ENCODE results near the gene CYFIP2. TPM values are rescaled to one million over a fixed set of nuclear protein-coding genes. Genes with fewer than 3 reads are reported as not detected.
A peak's percentile ranks its signal among the peaks of the same experiment; 100 is the strongest.

Gene CYFIP2
- total RNA-seq, 1 experiment from 2014 or later = 45.1 TPM

DNA sequence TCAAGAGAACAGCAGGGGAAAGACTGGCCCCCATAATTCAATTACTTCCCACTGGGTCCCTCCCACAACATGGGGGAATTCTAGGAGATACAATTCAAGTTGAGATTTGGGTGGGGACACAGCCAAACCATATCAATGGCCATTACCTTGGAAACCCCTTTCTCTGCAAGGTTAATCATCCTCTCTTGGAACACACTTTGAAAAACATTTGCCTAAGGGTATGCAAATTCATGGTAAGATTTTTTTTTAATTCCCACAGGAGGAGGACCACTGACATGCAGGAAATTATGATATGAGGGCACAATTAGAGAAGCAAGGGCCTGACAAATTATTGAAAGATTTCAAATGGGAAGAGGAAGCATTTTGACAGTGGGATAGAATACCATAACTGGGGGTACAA lies 132.4 kb downstream of the CYFIP2 start (continued):
- TF ChIP-seq, protein P1, sequence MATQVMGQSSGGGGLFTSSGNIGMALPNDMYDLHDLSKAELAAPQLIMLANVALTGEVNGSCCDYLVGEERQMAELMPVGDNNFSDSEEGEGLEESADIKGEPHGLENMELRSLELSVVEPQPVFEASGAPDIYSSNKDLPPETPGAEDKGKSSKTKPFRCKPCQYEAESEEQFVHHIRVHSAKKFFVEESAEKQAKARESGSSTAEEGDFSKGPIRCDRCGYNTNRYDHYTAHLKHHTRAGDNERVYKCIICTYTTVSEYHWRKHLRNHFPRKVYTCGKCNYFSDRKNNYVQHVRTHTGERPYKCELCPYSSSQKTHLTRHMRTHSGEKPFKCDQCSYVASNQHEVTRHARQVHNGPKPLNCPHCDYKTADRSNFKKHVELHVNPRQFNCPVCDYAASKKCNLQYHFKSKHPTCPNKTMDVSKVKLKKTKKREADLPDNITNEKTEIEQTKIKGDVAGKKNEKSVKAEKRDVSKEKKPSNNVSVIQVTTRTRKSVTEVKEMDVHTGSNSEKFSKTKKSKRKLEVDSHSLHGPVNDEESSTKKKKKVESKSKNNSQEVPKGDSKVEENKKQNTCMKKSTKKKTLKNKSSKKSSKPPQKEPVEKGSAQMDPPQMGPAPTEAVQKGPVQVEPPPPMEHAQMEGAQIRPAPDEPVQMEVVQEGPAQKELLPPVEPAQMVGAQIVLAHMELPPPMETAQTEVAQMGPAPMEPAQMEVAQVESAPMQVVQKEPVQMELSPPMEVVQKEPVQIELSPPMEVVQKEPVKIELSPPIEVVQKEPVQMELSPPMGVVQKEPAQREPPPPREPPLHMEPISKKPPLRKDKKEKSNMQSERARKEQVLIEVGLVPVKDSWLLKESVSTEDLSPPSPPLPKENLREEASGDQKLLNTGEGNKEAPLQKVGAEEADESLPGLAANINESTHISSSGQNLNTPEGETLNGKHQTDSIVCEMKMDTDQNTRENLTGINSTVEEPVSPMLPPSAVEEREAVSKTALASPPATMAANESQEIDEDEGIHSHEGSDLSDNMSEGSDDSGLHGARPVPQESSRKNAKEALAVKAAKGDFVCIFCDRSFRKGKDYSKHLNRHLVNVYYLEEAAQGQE (IDR thresholded peaks at IDR 0.05; ENCODE audit: low read depth) = no peak
- no peak for TF ChIP-seq JUND (IDR thresholded peaks at IDR 0.05)
- TF ChIP-seq EGR1 (IDR thresholded peaks at IDR 0.05; ENCODE audit: low read depth) = no peak
- TF ChIP-seq POLR2AphosphoS5 (IDR thresholded peaks at IDR 0.05; ENCODE audit: low read depth, low read length) = no peak
- TF ChIP-seq EZH2phosphoT487 (IDR thresholded peaks at IDR 0.05; ENCODE audit: borderline replicate concordance) = no peak

DNA sequence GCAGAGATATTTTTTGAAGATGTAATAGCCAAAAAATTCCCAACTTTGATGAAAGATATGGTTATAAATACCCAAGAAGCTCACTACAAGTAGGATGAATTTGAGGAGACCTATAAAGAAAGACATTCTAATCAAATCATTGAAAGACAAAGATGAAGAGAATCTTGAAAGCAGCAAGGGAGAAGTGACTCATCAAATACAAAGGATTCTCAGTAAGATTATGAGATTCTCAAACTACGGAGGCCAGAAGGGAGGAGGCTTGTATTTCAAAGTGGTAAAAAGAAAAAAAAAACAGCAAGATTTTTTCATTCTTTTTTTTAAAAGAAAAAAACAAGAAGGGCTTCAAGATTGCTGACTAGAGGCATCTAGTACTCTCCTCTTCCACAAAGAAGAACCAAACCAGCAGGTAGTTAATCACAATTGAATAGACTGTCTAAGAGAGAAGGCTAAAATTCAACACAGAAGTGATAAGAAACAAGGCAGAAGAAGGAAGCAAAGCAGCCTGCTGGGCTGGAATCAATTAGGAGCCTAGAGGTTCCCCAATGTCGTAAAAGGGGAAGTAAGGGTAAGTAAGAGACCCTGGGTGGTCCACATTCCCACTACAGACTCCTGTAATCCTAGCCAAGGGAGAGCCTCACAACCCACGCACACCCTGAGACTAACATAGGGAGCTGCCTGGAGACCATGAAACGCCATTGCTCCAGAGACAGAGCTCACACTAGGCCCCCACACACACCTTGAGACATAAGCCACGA lies 135.0 kb downstream of the CYFIP2 start:
- H2AFZ ChIP-seq (ENCODE audit: low read depth, low read length, poor library complexity, severe bottlenecking) = no peak overlapping the region
- TF ChIP-seq, protein P2, sequence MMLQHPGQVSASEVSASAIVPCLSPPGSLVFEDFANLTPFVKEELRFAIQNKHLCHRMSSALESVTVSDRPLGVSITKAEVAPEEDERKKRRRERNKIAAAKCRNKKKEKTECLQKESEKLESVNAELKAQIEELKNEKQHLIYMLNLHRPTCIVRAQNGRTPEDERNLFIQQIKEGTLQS (IDR thresholded peaks at IDR 0.05) = no peak
- TF ChIP-seq EGR1 (IDR thresholded peaks at IDR 0.05; ENCODE audit: low read depth) (no peak), SIN3A (IDR thresholded peaks at IDR 0.05; ENCODE audit: low read depth) (no peak), YY1 (IDR thresholded peaks at IDR 0.05; ENCODE audit: extremely low read depth, insufficient replicate concordance, low read depth, low read length) (no peak), ZFX (IDR thresholded peaks at IDR 0.05) (no peak), ZNF274 (IDR thresholded peaks at IDR 0.05; ENCODE audit: low read depth, low read length) (no peak), SP1 (IDR thresholded peaks at IDR 0.05; ENCODE audit: low read depth) (no peak), CEBPB (IDR thresholded peaks at IDR 0.05; ENCODE audit: low read depth) (no peak)
- TF ChIP-seq, protein P3, sequence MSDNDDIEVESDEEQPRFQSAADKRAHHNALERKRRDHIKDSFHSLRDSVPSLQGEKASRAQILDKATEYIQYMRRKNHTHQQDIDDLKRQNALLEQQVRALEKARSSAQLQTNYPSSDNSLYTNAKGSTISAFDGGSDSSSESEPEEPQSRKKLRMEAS (IDR thresholded peaks at IDR 0.05) = no peak
- TF ChIP-seq, protein P4, sequence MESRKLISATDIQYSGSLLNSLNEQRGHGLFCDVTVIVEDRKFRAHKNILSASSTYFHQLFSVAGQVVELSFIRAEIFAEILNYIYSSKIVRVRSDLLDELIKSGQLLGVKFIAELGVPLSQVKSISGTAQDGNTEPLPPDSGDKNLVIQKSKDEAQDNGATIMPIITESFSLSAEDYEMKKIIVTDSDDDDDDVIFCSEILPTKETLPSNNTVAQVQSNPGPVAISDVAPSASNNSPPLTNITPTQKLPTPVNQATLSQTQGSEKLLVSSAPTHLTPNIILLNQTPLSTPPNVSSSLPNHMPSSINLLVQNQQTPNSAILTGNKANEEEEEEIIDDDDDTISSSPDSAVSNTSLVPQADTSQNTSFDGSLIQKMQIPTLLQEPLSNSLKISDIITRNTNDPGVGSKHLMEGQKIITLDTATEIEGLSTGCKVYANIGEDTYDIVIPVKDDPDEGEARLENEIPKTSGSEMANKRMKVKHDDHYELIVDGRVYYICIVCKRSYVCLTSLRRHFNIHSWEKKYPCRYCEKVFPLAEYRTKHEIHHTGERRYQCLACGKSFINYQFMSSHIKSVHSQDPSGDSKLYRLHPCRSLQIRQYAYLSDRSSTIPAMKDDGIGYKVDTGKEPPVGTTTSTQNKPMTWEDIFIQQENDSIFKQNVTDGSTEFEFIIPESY (IDR thresholded peaks at IDR 0.05; ENCODE audit: extremely low read depth, insufficient replicate concordance, low read length) = no peak
- TF ChIP-seq, protein P5, sequence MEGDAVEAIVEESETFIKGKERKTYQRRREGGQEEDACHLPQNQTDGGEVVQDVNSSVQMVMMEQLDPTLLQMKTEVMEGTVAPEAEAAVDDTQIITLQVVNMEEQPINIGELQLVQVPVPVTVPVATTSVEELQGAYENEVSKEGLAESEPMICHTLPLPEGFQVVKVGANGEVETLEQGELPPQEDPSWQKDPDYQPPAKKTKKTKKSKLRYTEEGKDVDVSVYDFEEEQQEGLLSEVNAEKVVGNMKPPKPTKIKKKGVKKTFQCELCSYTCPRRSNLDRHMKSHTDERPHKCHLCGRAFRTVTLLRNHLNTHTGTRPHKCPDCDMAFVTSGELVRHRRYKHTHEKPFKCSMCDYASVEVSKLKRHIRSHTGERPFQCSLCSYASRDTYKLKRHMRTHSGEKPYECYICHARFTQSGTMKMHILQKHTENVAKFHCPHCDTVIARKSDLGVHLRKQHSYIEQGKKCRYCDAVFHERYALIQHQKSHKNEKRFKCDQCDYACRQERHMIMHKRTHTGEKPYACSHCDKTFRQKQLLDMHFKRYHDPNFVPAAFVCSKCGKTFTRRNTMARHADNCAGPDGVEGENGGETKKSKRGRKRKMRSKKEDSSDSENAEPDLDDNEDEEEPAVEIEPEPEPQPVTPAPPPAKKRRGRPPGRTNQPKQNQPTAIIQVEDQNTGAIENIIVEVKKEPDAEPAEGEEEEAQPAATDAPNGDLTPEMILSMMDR (IDR thresholded peaks at IDR 0.05 in 2 of 3, conservative IDR thresholded peaks at IDR 0.05 in 1 of 3; ENCODE audit: borderline replicate concordance in 1 of 3, insufficient read depth in 1 of 3, low read depth in 2 of 3, low read length in 2 of 3) = no peak

More for the DNA sequence above, 135.0 kb downstream of the CYFIP2 start:
- Histone ChIP-seq H3K9me3 (ENCODE audit: control insufficient read depth in 1 of 2, insufficient read depth in 1 of 2, low read depth in 1 of 2, low read length in 2 of 2) (no peaks in the 10 kb centered on the region), H3K27me3 (ENCODE audit: insufficient read depth, low read length) (no peaks in the 10 kb centered on the region), H3K9me2 (ENCODE audit: insufficient read depth) (no peaks in the 10 kb centered on the region), H3K79me2 (ENCODE audit: insufficient read depth, low read length) (no peaks in the 10 kb centered on the region), H3K36me3 (ENCODE audit: control insufficient read depth in 1 of 2, insufficient read depth in 2 of 2, low read length in 2 of 2) (no peaks in the 10 kb centered on the region), H3K4me1 (ENCODE audit: control insufficient read depth in 1 of 2, insufficient read depth in 2 of 2, low read length in 2 of 2) (peaks cover 0 to 10% of the 10 kb centered on the region in 2 experiments; a peak in 1 of 4 replicates), H3K4me3 (replicated peaks in 1 of 2; ENCODE audit: low read depth in 1 of 2, low read length in 2 of 2) (no peak overlapping the region), H3K27ac (ENCODE audit: low read depth, low read length) (no peak overlapping the region), H4K20me1 (ENCODE audit: insufficient read depth) (no peaks in the 10 kb centered on the region), H3K4me2 (ENCODE audit: low read length) (0 out of 2 replicates have a peak overlapping the region, but pooled peaks have one; percentile 0), H3K9ac (ENCODE audit: low read length) (no peak overlapping the region)
- ChIA-PET CTCF (no interaction called here), RAD21 (ENCODE audit: low non-redundant PET in 1 of 2, low total read pairs in 2 of 2, uncharacterized antibody in 2 of 2, unreplicated experiment in 2 of 2) (no interaction called here), POLR2A (no interaction called here)
- ATAC-seq = no peak
- no peak for DNase-seq (ENCODE audit: low read depth, low spot score)
- no TSS peak for BruUV-seq (replicated peaks)
- intact Hi-C loops (cut with micrococcal nuclease) = no loop called here

All from HCT116 (cell line).